ENCODE results near the gene NAB2. TPM values are rescaled to one million over a fixed set of nuclear protein-coding genes. Genes with fewer than 3 reads are reported as not detected.

The NAB2 gene
- total and polyA plus RNA-seq, 2 of the 8 experiments (the other 6 are each of a cell fraction or from before 2014, with no cell fraction given), result 20.9 to 23.5 TPM

DNA sequence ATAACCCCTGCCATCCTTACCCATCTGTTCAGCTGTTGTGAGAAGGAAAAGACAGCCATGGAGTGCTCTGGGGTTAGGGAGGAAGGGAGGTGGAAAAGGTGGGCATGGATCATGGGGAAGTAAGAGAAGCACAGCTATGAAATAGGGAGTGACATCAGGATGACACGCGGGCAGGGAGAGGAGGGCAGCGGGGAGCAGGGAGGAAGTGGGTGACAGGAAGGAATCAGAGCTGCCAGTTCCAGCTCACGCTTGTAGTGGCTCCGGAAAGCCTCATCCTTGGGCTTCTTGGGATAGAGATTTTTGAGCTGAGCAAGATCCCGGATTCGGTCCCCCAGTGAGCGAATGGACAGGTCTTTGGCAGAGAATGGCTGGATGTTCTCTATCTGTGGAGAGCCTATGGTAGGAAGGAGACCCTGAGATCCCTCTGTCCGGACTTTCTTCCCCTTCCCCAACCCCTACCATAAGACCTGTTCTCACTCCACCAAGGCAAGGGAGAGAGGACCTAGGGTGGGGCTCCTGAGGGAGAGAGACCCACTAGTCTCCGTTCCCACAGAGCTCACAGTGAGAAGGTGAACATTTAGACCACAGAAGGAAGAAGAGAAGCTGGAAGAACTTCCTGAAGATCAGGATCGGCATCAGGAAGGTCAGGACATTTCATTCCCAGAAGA, 10.3 kb downstream of the NAB2 start:
- H2BK120ac ChIP-seq (replicated peaks; ENCODE audit: low read depth, low read length), result no peak overlapping the region
- no peaks in the 10 kb centered on the region for H3K23me2 ChIP-seq (ENCODE audit: low read depth, low read length)
- no peak overlapping the region for H4K91ac ChIP-seq (replicated peaks; ENCODE audit: insufficient read length, low read length)
- H2BK12ac ChIP-seq (ENCODE audit: low read depth, low read length), result no peak overlapping the region
- DNase-seq (ENCODE audit: low read depth in 1 of 2, low spot score in 2 of 2) (no peak), FAIRE-seq (no peak)
- H3K4me2 ChIP-seq (ENCODE audit: insufficient read depth in 1 of 2, low read depth in 2 of 2, low read length in 2 of 2), result no peak overlapping the region
- TF ChIP-seq TCF12 (IDR thresholded peaks at IDR 0.05; ENCODE audit: low read depth, low read length) (no peak), SIRT6 (IDR thresholded peaks at IDR 0.05; ENCODE audit: low read length) (no peak), TAF1 (IDR thresholded peaks at IDR 0.05; ENCODE audit: low read depth, low read length) (no peak), GTF2F1 (IDR thresholded peaks at IDR 0.05; ENCODE audit: borderline replicate concordance, low read depth, low read length) (no peak), BACH1 (IDR thresholded peaks at IDR 0.05; ENCODE audit: low read length) (no peak), SUZ12 (IDR thresholded peaks at IDR 0.05; ENCODE audit: low read length) (no peak), SP4 (IDR thresholded peaks at IDR 0.05; ENCODE audit: low read length) (no peak), BRCA1 (IDR thresholded peaks at IDR 0.05; ENCODE audit: low read depth, low read length) (no peak)
- TF ChIP-seq, protein P1, sequence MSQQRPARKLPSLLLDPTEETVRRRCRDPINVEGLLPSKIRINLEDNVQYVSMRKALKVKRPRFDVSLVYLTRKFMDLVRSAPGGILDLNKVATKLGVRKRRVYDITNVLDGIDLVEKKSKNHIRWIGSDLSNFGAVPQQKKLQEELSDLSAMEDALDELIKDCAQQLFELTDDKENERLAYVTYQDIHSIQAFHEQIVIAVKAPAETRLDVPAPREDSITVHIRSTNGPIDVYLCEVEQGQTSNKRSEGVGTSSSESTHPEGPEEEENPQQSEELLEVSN (IDR thresholded peaks at IDR 0.05), result no peak
- H2AK5ac ChIP-seq (ENCODE audit: low read depth, low read length), result no peak overlapping the region
- H3K9me3 ChIP-seq (ENCODE audit: insufficient read depth in 2 of 2, low read depth in 1 of 2, low read length in 1 of 2), result no peaks in the 10 kb centered on the region
- no peak overlapping the region for H3K23ac ChIP-seq (ENCODE audit: insufficient read length)
- no peak overlapping the region for H3K56ac ChIP-seq (replicated peaks; ENCODE audit: insufficient read length, low read depth, low read length)
- ChIA-PET CTCF (ENCODE audit: partially characterized antibody) (interaction anchor here (0.9 to 15.7 kb wide), 13 partner anchors 6 to 114 kb away, joined by 3 to 325 read pairs (median 6); partner anchors contain the start of genes NAB2 and STAT6), POLR2A (ENCODE audit: partially characterized antibody) (interaction anchor here (0.6 to 16.5 kb wide), 7 partner anchors 8 to 48 kb away, joined by 3 to 352 read pairs (median 4); partner anchors contain the start of genes NAB2, NEMP1 and STAT6)
- H3K4me1 ChIP-seq (replicated peaks in 1 of 4; ENCODE audit: control insufficient read depth in 3 of 4, insufficient read depth in 4 of 4, low read length in 3 of 4), result peaks cover 0 to 9% (median 7%) of the 10 kb centered on the region in 4 experiments; a peak in 5 of 7 replicates
- H3K27ac ChIP-seq (ENCODE audit: low read depth, low read length), result no peak overlapping the region
- H3K18ac ChIP-seq (ENCODE audit: extremely low read depth, low read length), result no peak overlapping the region
- no peak overlapping the region for H3K14ac ChIP-seq (ENCODE audit: insufficient read length)
- H2BK20ac ChIP-seq (ENCODE audit: low read length), result no peak overlapping the region
- H3K27me3 ChIP-seq (replicated peaks in 1 of 4; ENCODE audit: control insufficient read depth in 3 of 4, extremely low read depth in 1 of 4, insufficient read depth in 3 of 4, low read length in 3 of 4), result no peaks in the 10 kb centered on the region
- H3K79me2 ChIP-seq (ENCODE audit: control insufficient read depth in 1 of 2, insufficient read depth in 2 of 2, low read length in 2 of 2), result no peaks in the 10 kb centered on the region; a peak in 1 of 4 replicates
- no peak overlapping the region for H3K4ac ChIP-seq (replicated peaks; ENCODE audit: insufficient read length, low read depth, low read length)
- no peak overlapping the region for H3K4me3 ChIP-seq (ENCODE audit: extremely low read depth in 1 of 4, insufficient read depth in 2 of 4, low read depth in 3 of 4, low read length in 4 of 4)
- 93% methylated on average over 11 of the region's 11 CpGs; no CpG with 5 or more reads in 1 of the 2 experiments for whole genome bisulfite sequencing, 2 experiments (ENCODE audit: extremely low coverage in 1 of 2, insufficient coverage in 1 of 2, insufficient read length in 1 of 2, insufficient replicate concordance in 2 of 2, low coverage in 1 of 2, low lambda C conversion rate in 2 of 2, missing lambda C conversion rate in 1 of 2)
- no peak overlapping the region for H2BK5ac ChIP-seq (ENCODE audit: low read depth, low read length)
- peaks cover 0 to 18% (median 8%) of the 10 kb centered on the region in 4 experiments; a peak in 6 of 8 replicates for H3K36me3 ChIP-seq (ENCODE audit: control insufficient read depth in 2 of 4, insufficient read depth in 4 of 4, low read length in 3 of 4)
- H2BK15ac ChIP-seq (ENCODE audit: low read length), result no peak overlapping the region
- no peak overlapping the region for H3K9ac ChIP-seq (replicated peaks in 1 of 4; ENCODE audit: extremely low read depth in 1 of 4, low read depth in 3 of 4, low read length in 3 of 4)
- H2AFZ ChIP-seq (ENCODE audit: low read length), result no peak overlapping the region
- peaks cover 0 to 2% of the 10 kb centered on the region in 2 experiments for H4K20me1 ChIP-seq (replicated peaks in 1 of 2; ENCODE audit: control insufficient read depth in 1 of 2, insufficient read depth in 2 of 2, low read length in 2 of 2)
- no peak overlapping the region for H4K8ac ChIP-seq (ENCODE audit: extremely low read depth, insufficient read depth, low read length)
- no peak overlapping the region for H4K5ac ChIP-seq (ENCODE audit: insufficient read length, low read depth, low read length)
- H3K79me1 ChIP-seq (ENCODE audit: low read depth, low read length), result no peaks in the 10 kb centered on the region; the same call in 1 of the 2 replicates
